ENCODE measurements around the gene POLR2F. TPM values are rescaled to one million over a fixed set of nuclear protein-coding genes. Genes with fewer than 3 reads are reported as not detected.

Gene POLR2F
- total RNA-seq, 2 donors from 2014 or later = 98.0 to 105 TPM

GRCh38 chr22:37991731-37992442 is 38.4 kb downstream of the POLR2F start:
- Histone ChIP-seq H3K27ac (ENCODE audit: low read depth, low read length) (no peak overlapping the region), H3K27me3 (ENCODE audit: control insufficient read depth, insufficient read depth, low read length, poor library complexity, severe bottlenecking) (no peaks in the 10 kb centered on the region), H3K9ac (ENCODE audit: extremely low read depth, low read length, poor library complexity, severe bottlenecking) (no peak overlapping the region), H3K4me3 (ENCODE audit: low read length) (no peak overlapping the region), H3K36me3 (ENCODE audit: control insufficient read depth, insufficient read depth, low read length) (no peaks in the 10 kb centered on the region), H3K9me3 (ENCODE audit: control insufficient read depth, low read length) (no peaks in the 10 kb centered on the region), H3K4me1 (ENCODE audit: control insufficient read depth, insufficient read depth, low read length) (peaks cover 4% of the 10 kb centered on the region)
- Mint-ChIP-seq H3K4me3 (no peak overlapping the region), H3K9me3 (no peaks in the 10 kb centered on the region), H3K27ac (no peak overlapping the region), H3K27me3 (ENCODE audit: insufficient read depth) (no peaks in the 10 kb centered on the region), H3K36me3 (ENCODE audit: low read depth) (peaks cover 2% of the 10 kb centered on the region), H3K4me1 (peaks cover 14% of the 10 kb centered on the region)
- no peak for TF ChIP-seq CTCF (conservative IDR thresholded peaks at IDR 0.05)
- DNase-seq = no peak
- WGBS, 2 experiments (ENCODE audit: insufficient coverage in 1 of 2, insufficient read length in 1 of 2) = 66 to 90% methylated on average over 4 to 6 of the region's 6 CpGs

GRCh38 chr22:37994049-37994448 is 40.5 kb downstream of the POLR2F start:
- Mint-ChIP-seq H3K36me3 (ENCODE audit: low read depth) (no peaks in the 10 kb centered on the region), H3K27ac (no peak overlapping the region), H3K27me3 (ENCODE audit: insufficient read depth) (peaks cover 3% of the 10 kb centered on the region), H3K4me1 (peaks cover 14% of the 10 kb centered on the region), H3K4me3 (no peak overlapping the region), H3K9me3 (no peaks in the 10 kb centered on the region)
- no peaks in the 10 kb centered on the region for H3K36me3 ChIP-seq (ENCODE audit: control insufficient read depth, insufficient read depth, low read length)
- no peaks in the 10 kb centered on the region for H3K9me3 ChIP-seq (ENCODE audit: control insufficient read depth, low read length)
- no peaks in the 10 kb centered on the region for H3K27me3 ChIP-seq (ENCODE audit: control insufficient read depth, insufficient read depth, low read length, poor library complexity, severe bottlenecking)
- peaks cover 4% of the 10 kb centered on the region for H3K4me1 ChIP-seq (ENCODE audit: control insufficient read depth, insufficient read depth, low read length)
- TF ChIP-seq CTCF (conservative IDR thresholded peaks at IDR 0.05) = no peak
- no peak overlapping the region for H3K4me3 ChIP-seq (ENCODE audit: low read length)
- 86 to 91% methylated on average over 5 to 6 of the region's 6 CpGs for WGBS, 2 experiments (ENCODE audit: insufficient coverage in 1 of 2, insufficient read length in 1 of 2)
- no peak overlapping the region for H3K9ac ChIP-seq (ENCODE audit: extremely low read depth, low read length, poor library complexity, severe bottlenecking)
- H3K27ac ChIP-seq (ENCODE audit: low read depth, low read length) = no peak overlapping the region
- DNase-seq = no peak

- H3K36me3 ChIP-seq (ENCODE audit: control insufficient read depth, insufficient read depth, low read length) = no peaks in the 10 kb centered on the region
- H3K27me3 Mint-ChIP-seq (ENCODE audit: insufficient read depth) = peaks cover 3% of the 10 kb centered on the region
- TF ChIP-seq CTCF (conservative IDR thresholded peaks at IDR 0.05) = no peak
- no peaks in the 10 kb centered on the region for H3K9me3 Mint-ChIP-seq
- no peak overlapping the region for H3K4me3 ChIP-seq (ENCODE audit: low read length)
- no peak overlapping the region for H3K9ac ChIP-seq (ENCODE audit: extremely low read depth, low read length, poor library complexity, severe bottlenecking)
- H3K4me3 Mint-ChIP-seq = no peak overlapping the region
- no peaks in the 10 kb centered on the region for H3K9me3 ChIP-seq (ENCODE audit: control insufficient read depth, low read length)
- no peak overlapping the region for H3K27ac Mint-ChIP-seq
- 88 to 90% methylated on average over 6 of the region's 6 CpGs for WGBS, 2 experiments (ENCODE audit: insufficient coverage in 1 of 2, insufficient read length in 1 of 2)
- peaks cover 14% of the 10 kb centered on the region for H3K4me1 Mint-ChIP-seq
- H3K27me3 ChIP-seq (ENCODE audit: control insufficient read depth, insufficient read depth, low read length, poor library complexity, severe bottlenecking) = no peaks in the 10 kb centered on the region
- no peak for DNase-seq
- H3K4me1 ChIP-seq (ENCODE audit: control insufficient read depth, insufficient read depth, low read length) = peaks cover 4% of the 10 kb centered on the region
- no peaks in the 10 kb centered on the region for H3K36me3 Mint-ChIP-seq (ENCODE audit: low read depth)
- no peak overlapping the region for H3K27ac ChIP-seq (ENCODE audit: low read depth, low read length)
Observed at GRCh38 chr22:37994982-37995381, 41.5 kb downstream of the POLR2F start.
